HG02588 (cell line): ENCODE data around the gene PPFIA3.
"Not testable (repeated sequence)": the region's sequence is repeated elsewhere in the genome, so short reads cannot be mapped to it uniquely, and the experiment has no call there.

Experiments
- ATAC-seq: cut with Tn5 transposase; IDR thresholded peaks from one replicate; pipeline ENCODE4 v1.9.1; 2021; ENCODE audit warnings: mild to moderate bottlenecking, moderate library complexity; ENCODE audit not compliant: unreplicated experiment

The PPFIA3 gene

GRCh38 chr19:49173198-49173597, 53.9 kb downstream of the PPFIA3 start:
- ATAC-seq, result no peak

GRCh38 chr19:49180659-49181058, 61.3 kb downstream of the PPFIA3 start:
- no peak for ATAC-seq

- not testable (repeated sequence) for ATAC-seq
These were observed 62.9 kb downstream of the PPFIA3 start for GRCh38 chr19:49182010-49182847.

- ATAC-seq, result no peak
These were observed 63.6 kb downstream of the PPFIA3 start for GRCh38 chr19:49182848-49183375.

- no peak for ATAC-seq
These were observed 66.8 kb downstream of the PPFIA3 start for GRCh38 chr19:49186108-49186507.

- ATAC-seq, result no peak
These were observed 69.4 kb downstream of the PPFIA3 start for GRCh38 chr19:49188626-49189200.

GRCh38 chr19:49189259-49189658, 69.9 kb downstream of the PPFIA3 start:
- no peak for ATAC-seq

GRCh38 chr19:49190781-49191180, 71.4 kb downstream of the PPFIA3 start:
- ATAC-seq, result no peak

GRCh38 chr19:49193822-49194394, 74.6 kb downstream of the PPFIA3 start:
- no peak for ATAC-seq

GRCh38 chr19:49194408-49194807, 75.1 kb downstream of the PPFIA3 start:
- no peak for ATAC-seq

GRCh38 chr19:49196527-49197240, 77.3 kb downstream of the PPFIA3 start:
- ATAC-seq, result no peak

GRCh38 chr19:49200238-49200862, 81.0 kb downstream of the PPFIA3 start:
- ATAC-seq, result no peak
